Measurements from ENCODE around the gene SEMA5B. TPM values are rescaled to one million over a fixed set of nuclear protein-coding genes. Genes with fewer than 3 reads are reported as not detected.

Gene SEMA5B
- total and polyA plus RNA-seq, 2 donors: 2.2 to 10.8 TPM

DNA sequence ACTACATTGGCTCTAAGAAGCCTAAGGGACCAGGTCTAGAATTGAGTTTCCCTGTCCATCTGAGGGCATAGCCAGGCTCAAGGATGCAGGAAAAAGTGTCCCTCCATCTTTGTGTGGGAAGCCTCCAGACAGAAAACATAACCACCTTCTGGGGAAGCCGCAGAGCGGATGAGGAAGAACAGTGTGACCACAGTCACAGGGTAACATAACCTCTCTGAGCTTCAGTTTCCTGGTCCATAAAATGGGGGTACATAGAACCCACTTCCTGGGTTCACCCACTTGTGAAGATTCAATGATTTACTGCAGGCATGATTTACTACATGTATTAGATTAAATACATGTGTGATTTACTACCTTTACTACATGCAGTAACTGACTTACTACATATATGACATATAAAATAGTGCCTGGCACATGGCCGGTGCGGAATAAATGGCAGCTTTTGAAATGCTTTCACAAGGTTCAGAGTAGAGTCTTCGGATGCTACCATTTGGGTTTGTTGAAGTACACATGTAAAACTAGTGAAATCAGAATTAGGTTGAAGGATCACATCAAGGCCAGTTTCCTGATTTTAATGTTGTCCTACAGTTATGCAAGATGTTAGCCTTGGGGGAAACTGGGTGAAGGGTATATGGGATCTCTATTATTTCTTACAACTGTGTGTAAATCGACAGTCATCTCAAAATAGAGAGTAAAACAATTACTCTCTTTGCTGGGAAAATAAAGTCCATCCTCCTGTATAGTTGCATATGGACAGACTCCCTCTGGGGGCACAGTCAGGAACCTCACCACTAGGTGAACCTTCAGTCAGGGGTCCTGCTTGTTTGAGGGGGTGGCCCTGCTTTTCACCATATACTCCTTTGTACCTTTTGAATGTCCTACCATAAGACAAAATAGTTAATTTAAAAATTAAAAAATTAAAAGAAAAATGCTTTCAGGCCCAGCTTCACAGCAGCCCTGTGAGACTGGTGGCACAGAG lies 86.0 kb downstream of the SEMA5B start:
- Histone ChIP-seq H3K4me3 (ENCODE audit: low read depth, low read length) (no peak overlapping the region), H3K27ac (ENCODE audit: low read depth) (no peak overlapping the region), H3K36me3 (ENCODE audit: insufficient read depth) (no peaks in the 10 kb centered on the region), H3K4me1 (ENCODE audit: insufficient read depth) (no peaks in the 10 kb centered on the region)
- DNase-seq (ENCODE audit: extremely low spot score): no peak
- WGBS: 91% methylated on average over 6 of the region's 6 CpGs

GRCh38 chr3:122940628-122941086 lies 86.9 kb downstream of the SEMA5B start:
- DNase-seq (ENCODE audit: extremely low spot score): no peak
- H3K4me1 ChIP-seq (ENCODE audit: insufficient read depth): no peaks in the 10 kb centered on the region
- H3K27ac ChIP-seq (ENCODE audit: low read depth): no peak overlapping the region
- WGBS: 71% methylated on average over 5 of the region's 5 CpGs
- no peak overlapping the region for H3K4me3 ChIP-seq (ENCODE audit: low read depth, low read length)
- no peaks in the 10 kb centered on the region for H3K36me3 ChIP-seq (ENCODE audit: insufficient read depth)

DNA sequence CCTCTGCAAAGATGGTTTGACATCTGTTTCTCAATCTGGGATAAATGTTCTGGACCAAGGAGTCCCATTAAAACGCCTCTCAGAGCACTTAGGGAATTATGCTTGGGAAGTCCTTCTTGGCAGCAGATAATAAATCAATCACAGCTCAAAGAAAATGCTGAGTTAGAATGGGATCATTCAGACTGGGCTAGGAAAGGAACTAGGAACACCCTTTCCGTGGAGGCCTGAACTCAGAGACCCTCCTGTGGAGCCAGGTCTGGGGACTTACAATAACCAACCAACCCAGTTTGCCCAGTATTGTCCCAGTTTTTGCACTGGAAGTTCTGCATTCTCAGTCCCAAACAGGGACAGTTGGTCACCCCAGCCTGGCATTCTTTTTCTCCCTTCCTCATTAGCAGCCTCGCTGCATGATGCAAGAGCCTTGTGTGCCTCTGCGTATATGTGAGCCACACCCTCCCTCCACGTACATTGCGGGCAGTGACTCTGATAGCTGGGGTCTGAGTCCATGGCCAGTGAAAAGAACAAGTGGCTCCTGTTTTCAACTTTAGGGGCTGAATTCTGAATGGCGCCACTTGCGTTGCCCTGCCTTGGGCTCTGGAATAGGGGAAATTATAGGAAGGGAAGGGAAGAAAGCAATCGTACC lies 88.7 kb downstream of the SEMA5B start:
- WGBS: 88% methylated on average over 9 of the region's 9 CpGs
- H3K27ac ChIP-seq (ENCODE audit: low read depth): no peak overlapping the region
- DNase-seq (ENCODE audit: extremely low spot score): no peak

DNA sequence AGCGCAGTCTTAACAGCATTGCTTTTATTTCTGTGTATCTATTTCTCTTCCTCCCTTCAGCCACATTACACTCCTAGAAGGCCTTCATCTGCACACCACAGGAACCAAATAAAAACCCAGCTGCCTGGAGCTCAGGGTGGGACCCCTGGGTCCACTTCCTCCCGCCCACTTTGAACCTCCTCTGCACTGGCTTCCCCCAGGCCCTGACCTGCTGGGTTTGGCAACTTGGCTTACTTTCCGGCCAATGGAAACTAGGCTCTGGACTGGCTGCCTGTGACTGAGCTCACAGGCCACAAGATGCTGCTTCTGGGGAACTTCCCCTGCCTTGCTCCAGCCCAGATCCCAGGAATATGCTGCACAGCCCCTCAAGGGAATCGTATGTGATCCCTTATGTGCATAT lies 89.8 kb downstream of the SEMA5B start:
- WGBS: 92% methylated on average over 4 of the region's 4 CpGs
- Histone ChIP-seq H3K36me3 (ENCODE audit: insufficient read depth) (no peaks in the 10 kb centered on the region), H3K4me1 (ENCODE audit: insufficient read depth) (no peaks in the 10 kb centered on the region), H3K4me3 (ENCODE audit: low read depth, low read length) (no peak overlapping the region), H3K27ac (ENCODE audit: low read depth) (no peak overlapping the region)
- DNase-seq (ENCODE audit: extremely low spot score): no peak

More for the DNA sequence above, 88.7 kb downstream of the SEMA5B start:
- Histone ChIP-seq H3K4me1 (ENCODE audit: insufficient read depth) (no peaks in the 10 kb centered on the region), H3K36me3 (ENCODE audit: insufficient read depth) (no peaks in the 10 kb centered on the region), H3K4me3 (ENCODE audit: low read depth, low read length) (no peak overlapping the region)

DNA sequence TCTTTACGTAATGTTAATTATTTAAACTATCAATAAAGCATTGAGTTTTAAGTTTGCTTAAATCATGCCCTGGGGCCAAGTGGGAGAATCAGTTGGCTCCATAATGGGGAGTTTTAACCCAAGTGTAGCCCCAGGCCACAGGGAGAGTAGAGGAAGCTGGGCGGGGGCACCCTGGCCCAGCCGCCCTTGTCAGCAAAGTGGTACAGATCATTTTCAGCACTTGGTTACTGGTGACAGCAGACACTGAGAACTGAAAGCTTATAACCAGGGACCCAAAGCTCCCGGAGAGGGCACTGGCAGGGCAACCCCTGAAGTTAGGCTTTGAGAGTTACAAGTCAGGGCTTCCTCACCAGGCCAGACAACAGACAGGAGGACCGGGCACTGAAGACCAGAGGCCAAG lies 90.6 kb downstream of the SEMA5B start:
- no peak for DNase-seq (ENCODE audit: extremely low spot score)
- Histone ChIP-seq H3K4me1 (ENCODE audit: insufficient read depth) (no peaks in the 10 kb centered on the region), H3K27ac (ENCODE audit: low read depth) (no peak overlapping the region), H3K36me3 (ENCODE audit: insufficient read depth) (no peaks in the 10 kb centered on the region), H3K4me3 (ENCODE audit: low read depth, low read length) (no peak overlapping the region)
- WGBS: 89% methylated on average over 5 of the region's 5 CpGs

- 70% methylated on average over 9 of the region's 9 CpGs for WGBS
- no peak for DNase-seq (ENCODE audit: extremely low spot score)
Observed at GRCh38 chr3:122936335-122936734, 91.2 kb downstream of the SEMA5B start.

GRCh38 chr3:122934251-122934650 lies 93.3 kb downstream of the SEMA5B start:
- Histone ChIP-seq H3K27ac (ENCODE audit: low read depth) (no peak overlapping the region), H3K4me3 (ENCODE audit: low read depth, low read length) (no peak overlapping the region), H3K4me1 (ENCODE audit: insufficient read depth) (no peaks in the 10 kb centered on the region), H3K36me3 (ENCODE audit: insufficient read depth) (no peaks in the 10 kb centered on the region)
- DNase-seq (ENCODE audit: extremely low spot score): no peak
- 81% methylated on average over 1 of the region's 1 CpG for WGBS

More at GRCh38 chr3:122936335-122936734, 91.2 kb downstream of the SEMA5B start:
- Histone ChIP-seq H3K4me1 (ENCODE audit: insufficient read depth) (no peaks in the 10 kb centered on the region), H3K27ac (ENCODE audit: low read depth) (no peak overlapping the region), H3K36me3 (ENCODE audit: insufficient read depth) (no peaks in the 10 kb centered on the region), H3K4me3 (ENCODE audit: low read depth, low read length) (no peak overlapping the region)

DNA sequence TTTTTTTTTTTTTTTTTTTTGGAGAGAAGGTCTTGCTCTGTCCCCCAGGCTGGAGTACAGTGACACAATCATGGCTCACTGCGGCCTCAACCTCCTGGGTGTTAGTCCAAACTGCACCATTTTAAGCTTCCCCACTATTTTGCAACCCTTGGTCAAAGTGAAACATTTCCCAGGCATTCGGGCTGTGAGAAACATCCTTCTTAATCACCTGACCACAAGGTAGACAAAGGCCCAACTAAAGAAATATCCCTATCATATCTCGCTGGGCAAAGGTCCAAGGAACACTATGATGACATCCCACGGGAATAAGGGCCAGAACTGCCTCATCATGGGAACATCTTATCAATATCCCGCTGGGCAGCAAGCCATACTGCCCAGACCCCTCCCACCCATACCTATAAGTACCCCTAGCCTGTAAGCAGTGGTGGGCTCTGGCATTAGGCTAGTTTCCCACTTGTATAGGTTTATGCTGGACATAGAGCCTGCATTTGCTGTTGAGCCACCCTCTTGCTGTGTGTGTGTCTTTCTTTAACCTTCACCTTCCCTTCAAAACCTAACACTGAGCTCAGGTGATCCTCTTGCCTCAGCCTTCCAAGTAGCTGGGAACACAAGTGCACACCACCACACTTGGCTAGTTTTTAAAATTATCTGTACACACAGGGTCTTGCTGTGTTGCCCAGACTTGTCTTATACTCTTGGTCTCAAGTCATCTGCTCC lies 95.2 kb downstream of the SEMA5B start:
- no peaks in the 10 kb centered on the region for H3K36me3 ChIP-seq (ENCODE audit: insufficient read depth)
- DNase-seq (ENCODE audit: extremely low spot score): no peak
- no peak overlapping the region for H3K27ac ChIP-seq (ENCODE audit: low read depth)
- H3K4me1 ChIP-seq (ENCODE audit: insufficient read depth): no peaks in the 10 kb centered on the region
- WGBS: 85% methylated on average over 5 of the region's 5 CpGs
- no peak overlapping the region for H3K4me3 ChIP-seq (ENCODE audit: low read depth, low read length)

- Histone ChIP-seq H3K27ac (ENCODE audit: low read depth) (no peak overlapping the region), H3K4me1 (ENCODE audit: insufficient read depth) (no peaks in the 10 kb centered on the region), H3K4me3 (ENCODE audit: low read depth, low read length) (no peak overlapping the region), H3K36me3 (ENCODE audit: insufficient read depth) (no peaks in the 10 kb centered on the region)
- WGBS: 83% methylated on average over 4 of the region's 4 CpGs
- DNase-seq (ENCODE audit: extremely low spot score): no peak
Observed at GRCh38 chr3:122931636-122932035, 95.9 kb downstream of the SEMA5B start.

DNA sequence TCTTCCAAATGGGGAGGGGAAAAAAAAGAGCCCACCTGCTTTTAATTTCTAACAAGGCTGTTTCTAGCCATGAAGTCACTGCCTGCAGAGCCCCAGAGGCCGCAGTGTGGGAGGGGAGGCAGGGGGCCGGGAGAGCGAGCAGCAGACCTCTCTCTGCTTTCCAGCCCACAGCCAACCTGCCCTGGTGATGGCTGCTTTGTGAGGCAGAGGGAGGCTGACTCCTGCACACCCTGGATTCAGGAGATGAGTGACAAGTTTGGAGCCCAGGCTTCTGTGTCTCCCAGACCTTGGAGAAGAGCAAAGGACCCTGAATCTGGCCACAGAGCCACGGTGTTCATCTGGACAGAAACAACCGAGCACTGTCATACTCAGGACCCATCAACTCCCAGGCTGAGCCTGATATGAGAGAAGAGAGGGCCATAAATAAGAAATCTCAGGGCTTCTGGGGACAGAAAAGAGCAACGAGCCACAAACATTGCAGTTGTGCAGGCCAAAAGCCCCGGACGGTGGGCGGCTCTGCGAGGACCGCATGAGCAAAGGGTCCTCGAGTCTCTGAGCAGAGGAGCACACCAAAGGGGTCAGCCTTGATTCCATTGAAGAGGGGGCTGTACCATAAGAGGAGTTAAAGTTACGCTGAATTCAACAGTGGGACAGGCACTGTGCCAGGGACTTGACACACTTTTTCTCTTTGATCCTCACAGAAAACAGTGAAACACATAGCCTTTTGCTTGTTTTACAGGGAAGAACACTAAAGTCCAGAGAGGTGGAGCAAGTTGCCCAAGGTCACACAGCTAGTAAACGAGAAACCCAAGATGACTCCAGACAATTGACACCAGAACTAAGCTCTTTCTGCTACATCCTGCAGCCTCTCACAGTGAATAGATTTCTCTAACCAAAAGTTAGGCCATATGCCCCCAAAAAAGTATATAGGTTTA lies 97.2 kb downstream of the SEMA5B start:
- no peaks in the 10 kb centered on the region for H3K36me3 ChIP-seq (ENCODE audit: insufficient read depth)
- no peak overlapping the region for H3K4me3 ChIP-seq (ENCODE audit: low read depth, low read length)
- H3K4me1 ChIP-seq (ENCODE audit: insufficient read depth): no peaks in the 10 kb centered on the region
- WGBS: 77% methylated on average over 14 of the region's 14 CpGs
- H3K27ac ChIP-seq (ENCODE audit: low read depth): no peak overlapping the region
- no peak for DNase-seq (ENCODE audit: extremely low spot score)

DNA sequence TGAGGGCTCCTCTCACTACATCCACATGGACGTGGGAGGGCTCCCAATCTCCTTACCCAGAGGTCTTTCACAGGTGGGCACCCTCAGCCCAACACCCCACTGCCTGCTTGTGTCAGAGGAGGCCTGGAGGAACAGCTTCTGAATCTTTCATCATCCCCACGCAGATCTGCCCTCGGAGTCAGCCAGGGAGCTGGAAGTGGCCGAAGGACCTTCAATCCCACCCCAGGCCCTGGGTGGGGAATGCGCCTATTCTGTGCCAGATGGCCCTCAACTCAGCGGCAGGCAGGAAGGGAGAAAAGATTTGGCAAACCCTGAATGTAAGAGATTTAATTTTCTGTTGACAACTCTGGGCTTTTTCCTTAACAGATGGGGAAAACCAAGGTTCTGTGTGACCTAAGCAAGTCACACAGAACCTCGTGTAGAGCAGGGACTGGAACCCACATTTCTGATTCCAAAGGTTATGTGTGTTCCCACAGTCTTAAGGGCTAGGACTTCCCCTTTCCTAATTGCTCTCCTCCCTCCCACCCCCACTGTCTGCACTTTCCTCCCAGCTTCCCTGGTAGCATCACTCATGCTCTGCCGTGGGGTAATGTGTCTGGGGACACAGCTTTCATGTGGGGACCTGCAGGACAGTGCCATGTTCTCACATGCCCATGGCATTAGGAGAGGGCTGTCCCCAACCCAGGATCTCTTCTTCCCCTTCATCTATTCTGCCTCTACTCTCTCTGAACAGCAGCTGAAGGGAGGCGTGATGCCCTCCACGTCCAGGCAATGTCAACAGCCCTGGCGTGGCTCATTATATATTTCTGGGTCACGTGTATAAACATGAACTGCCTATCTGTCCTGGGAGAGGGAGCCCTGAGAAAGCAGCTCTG lies 98.1 kb downstream of the SEMA5B start:
- 58% methylated on average over 12 of the region's 12 CpGs for WGBS
- H3K27ac ChIP-seq (ENCODE audit: low read depth): no peak overlapping the region

More for the DNA sequence above, 98.1 kb downstream of the SEMA5B start:
- no peaks in the 10 kb centered on the region for H3K4me1 ChIP-seq (ENCODE audit: insufficient read depth)
- no peaks in the 10 kb centered on the region for H3K36me3 ChIP-seq (ENCODE audit: insufficient read depth)
- no peak overlapping the region for H3K4me3 ChIP-seq (ENCODE audit: low read depth, low read length)
- DNase-seq (ENCODE audit: extremely low spot score): no peak

Data from urinary bladder (tissue), 4 donors.